ENCODE results near the gene TRIM31. TPM values are rescaled to one million over a fixed set of nuclear protein-coding genes. Genes with fewer than 3 reads are reported as not detected.
"Not testable (repeated sequence)": the region's sequence is repeated elsewhere in the genome, so short reads cannot be mapped to it uniquely, and the experiment has no call there.

The TRIM31 gene
- total RNA-seq, 4 donors from 2014 or later: not detected

GRCh38 chr6:30122515-30122914 lies 9.6 kb upstream of the TRIM31 start:
- Histone ChIP-seq H3K27me3 (no peaks in the 10 kb centered on the region), H3K27ac (no peak overlapping the region), H3K36me3 (no peaks in the 10 kb centered on the region), H3K9me3 (no peaks in the 10 kb centered on the region), H3K4me1 (peaks cover under 1 to 5% of the 10 kb centered on the region in 2 donors), H3K4me3 (replicated peaks in 1 of 3) (no peak overlapping the region)
- intact Hi-C loops (cut with DNase I): no loop called here
- no peak for TF ChIP-seq CTCF (IDR thresholded peaks at IDR 0.05)
- 41 to 60% methylated on average over 2 of the region's 2 CpGs for WGBS, 2 donors
- DNase-seq: no peak

GRCh38 chr6:30121446-30122366 lies 8.8 kb upstream of the TRIM31 start:
- intact Hi-C loops (cut with DNase I): no loop called here
- TF ChIP-seq CTCF (IDR thresholded peaks at IDR 0.05) (no peak), POLR2A (IDR thresholded peaks at IDR 0.05) (no peak)
- Histone ChIP-seq H3K27ac (no peak overlapping the region), H3K4me1 (no peaks in the 10 kb centered on the region), H3K9me3 (no peaks in the 10 kb centered on the region), H3K4me3 (replicated peaks in 1 of 3) (no peak overlapping the region), H3K36me3 (no peaks in the 10 kb centered on the region), H3K27me3 (no peaks in the 10 kb centered on the region)
- no peak for DNase-seq
- WGBS, 2 donors: 78 to 85% methylated on average over 10 of the region's 10 CpGs

GRCh38 chr6:30118691-30119090 lies 5.8 kb upstream of the TRIM31 start:
- WGBS, 2 donors: 90 to 92% methylated on average over 5 of the region's 5 CpGs
- DNase-seq; intact Hi-C loops (cut with DNase I); H3K4me3 ChIP-seq (replicated peaks in 1 of 3); H3K36me3 ChIP-seq; H3K27ac ChIP-seq; H3K4me1 ChIP-seq; H3K9me3 ChIP-seq; H3K27me3 ChIP-seq: not testable (repeated sequence)

- H3K4me1 ChIP-seq: no peaks in the 10 kb centered on the region
- intact Hi-C loops (cut with DNase I): no loop called here
- H3K27ac ChIP-seq: no peak overlapping the region
- no peaks in the 10 kb centered on the region for H3K27me3 ChIP-seq
- no peak for DNase-seq
- 75 to 76% methylated on average over 6 of the region's 6 CpGs for WGBS, 2 donors
- no peak overlapping the region for H3K4me3 ChIP-seq (replicated peaks in 1 of 3)
- no peak for TF ChIP-seq CTCF (IDR thresholded peaks at IDR 0.05)
- no peak for TF ChIP-seq POLR2A (IDR thresholded peaks at IDR 0.05)
- no peaks in the 10 kb centered on the region for H3K9me3 ChIP-seq
- H3K36me3 ChIP-seq: no peaks in the 10 kb centered on the region
Observed at GRCh38 chr6:30116724-30117123, 3.8 kb upstream of the TRIM31 start.

GRCh38 chr6:30113841-30114240 lies 951 bp upstream of the TRIM31 start:
- H3K27me3 ChIP-seq: peaks cover 3% of the 10 kb centered on the region
- 76 to 78% methylated on average over 1 of the region's 1 CpG for WGBS, 2 donors
- intact Hi-C loops (cut with DNase I): no loop called here
- no peaks in the 10 kb centered on the region for H3K36me3 ChIP-seq
- H3K27ac ChIP-seq: no peak overlapping the region
- H3K9me3 ChIP-seq: no peaks in the 10 kb centered on the region
- DNase-seq: no peak
- H3K4me3 ChIP-seq (replicated peaks in 1 of 3): no peak overlapping the region
- no peaks in the 10 kb centered on the region for H3K4me1 ChIP-seq
- TF ChIP-seq POLR2A (IDR thresholded peaks at IDR 0.05) (no peak), CTCF (IDR thresholded peaks at IDR 0.05) (no peak)

Data from thyroid gland (tissue), 4 donors.